HG03039 (cell line): ENCODE measurements around the gene SLC9A6.
"Not testable (repeated sequence)": the region's sequence is repeated elsewhere in the genome, so short reads cannot be mapped to it uniquely, and the experiment has no call there.

Experiments used
- ATAC-seq: cut with Tn5 transposase; IDR thresholded peaks from one replicate; pipeline ENCODE4 v1.9.1; 2021; ENCODE audit warnings: mild to moderate bottlenecking, moderate library complexity; ENCODE audit not compliant: unreplicated experiment

SLC9A6 gene

GRCh38 chrX:136028383-136028984 is 43.2 kb downstream of the SLC9A6 start:
- no peak for ATAC-seq

GRCh38 chrX:136029766-136030165 is 44.5 kb downstream of the SLC9A6 start:
- no peak for ATAC-seq

- no peak for ATAC-seq
These were observed 45.3 kb downstream of the SLC9A6 start for GRCh38 chrX:136030303-136031191.

- no peak for ATAC-seq
These were observed 46.4 kb downstream of the SLC9A6 start for GRCh38 chrX:136031626-136032025.

GRCh38 chrX:136032370-136032769 is 47.1 kb downstream of the SLC9A6 start:
- no peak for ATAC-seq

GRCh38 chrX:136034668-136035067 is 49.4 kb downstream of the SLC9A6 start:
- ATAC-seq, result no peak

GRCh38 chrX:136035663-136036062 is 50.4 kb downstream of the SLC9A6 start:
- ATAC-seq, result no peak

GRCh38 chrX:136039485-136039884 is 54.2 kb downstream of the SLC9A6 start:
- no peak for ATAC-seq

- no peak for ATAC-seq
These were observed 54.7 kb downstream of the SLC9A6 start for GRCh38 chrX:136039968-136040367.

- no peak for ATAC-seq
These were observed 56.1 kb downstream of the SLC9A6 start for GRCh38 chrX:136041254-136041812.

GRCh38 chrX:136045008-136045407 is 59.8 kb downstream of the SLC9A6 start:
- no peak for ATAC-seq

GRCh38 chrX:136046295-136047015 is 61.2 kb downstream of the SLC9A6 start:
- no peak for ATAC-seq

GRCh38 chrX:136047016-136047642 is 61.9 kb downstream of the SLC9A6 start:
- no peak for ATAC-seq

- ATAC-seq, result no peak
These were observed 62.7 kb downstream of the SLC9A6 start for GRCh38 chrX:136047969-136048368.

- no peak for ATAC-seq
These were observed 63.2 kb downstream of the SLC9A6 start for GRCh38 chrX:136048446-136048845.

- no peak for ATAC-seq
These were observed 64.4 kb downstream of the SLC9A6 start for GRCh38 chrX:136049608-136050007.

- not testable (repeated sequence) for ATAC-seq
These were observed 65.6 kb downstream of the SLC9A6 start for GRCh38 chrX:136050875-136051274.

GRCh38 chrX:136051611-136052010 is 66.4 kb downstream of the SLC9A6 start:
- no peak for ATAC-seq

GRCh38 chrX:136055651-136056221 is 70.5 kb downstream of the SLC9A6 start:
- no peak for ATAC-seq

GRCh38 chrX:136057567-136057966 is 72.3 kb downstream of the SLC9A6 start:
- no peak for ATAC-seq

- no peak for ATAC-seq
These were observed 74.1 kb downstream of the SLC9A6 start for GRCh38 chrX:136059350-136059749.
